Pulmonary artery endothelial cell (primary cell): Measurements from ENCODE around the gene OTOA. TPM values are rescaled to one million over a fixed set of nuclear protein-coding genes. Genes with fewer than 3 reads are reported as not detected.

Experiments used
- total RNA-seq: library from RNA; depleted of rRNA; stranded (reverse); fragments of >200 nt; gene quantifications from 2 replicates; pipeline ENCODE4 v1.2.3, GENCODE V29; 2014

Gene OTOA
- total RNA-seq, 1 donor from 2014 or later = not detected

Other genes starting within 250 kb of the OTOA start
- 150 and 193 TPM in 2 replicates for gene METTL9, start 64.4 kb upstream of the OTOA start, total RNA-seq
- not detected in 2 replicates for gene IGSF6, start 11.4 kb upstream of the OTOA start, total RNA-seq
- gene NPIPB4, start 193.8 kb downstream of the OTOA start, total RNA-seq = 25.1 and 25.9 TPM in 2 replicates